ENCODE measurements around the gene NRDC.

Gene NRDC

GRCh38 chr1:51915951-51916350 is 37.4 kb upstream of the NRDC start:
- Histone ChIP-seq H3K4me2 (no peak overlapping the region), H3K4me3 (no peak overlapping the region), H3K9ac (no peak overlapping the region), H3K4me1 (0 out of 20 replicates have a peak, but pooled peaks cover 0 to 6% (median 0%) of the 10 kb centered on the region in 10 experiments), H3K27me3 (no peaks in the 10 kb centered on the region), H4K20me1 (no peaks in the 10 kb centered on the region; a peak in 2 of 22 replicates), H3K36me3 (no peaks in the 10 kb centered on the region), H3K27ac (no peak overlapping the region), H3K9me3 (replicated peaks in 1 of 11) (peaks cover 0 to 8% (median 0%) of the 10 kb centered on the region in 11 experiments; a peak in 1 of 22 replicates)
- no peak for TF ChIP-seq Cebpa-rat (IDR thresholded peaks at IDR 0.05)

- no peaks in the 10 kb centered on the region for H3K36me3 ChIP-seq
- no peak for TF ChIP-seq Cebpa-rat (IDR thresholded peaks at IDR 0.05)
- H3K27me3 ChIP-seq: no peaks in the 10 kb centered on the region
- H3K4me3 ChIP-seq: no peak overlapping the region
- H4K20me1 ChIP-seq: no peaks in the 10 kb centered on the region
- no peak overlapping the region for H3K27ac ChIP-seq
- no peak overlapping the region for H3K4me2 ChIP-seq
- peaks cover 4 to 12% (median 10%) of the 10 kb centered on the region in 10 experiments; a peak in 18 of 20 replicates for H3K4me1 ChIP-seq
- H3K9ac ChIP-seq: no peak overlapping the region
- H3K9me3 ChIP-seq (replicated peaks in 1 of 11): peaks cover 0 to 8% (median 0%) of the 10 kb centered on the region in 11 experiments; a peak in 1 of 22 replicates
Measured at GRCh38 chr1:51912881-51913280, 34.4 kb upstream of the NRDC start.

- Histone ChIP-seq H3K27me3 (no peaks in the 10 kb centered on the region), H3K27ac (no peak overlapping the region), H4K20me1 (no peaks in the 10 kb centered on the region), H3K9ac (no peak overlapping the region), H3K4me3 (no peak overlapping the region), H3K36me3 (no peaks in the 10 kb centered on the region), H3K4me1 (peaks cover 14 to 23% (median 21%) of the 10 kb centered on the region in 10 experiments), H3K9me3 (replicated peaks in 1 of 11) (peaks cover 4 to 25% (median 15%) of the 10 kb centered on the region in 11 experiments; a peak in 17 of 22 replicates), H3K4me2 (no peak overlapping the region)
- TF ChIP-seq Cebpa-rat (IDR thresholded peaks at IDR 0.05): no peak
Measured at GRCh38 chr1:51910221-51911000, 31.9 kb upstream of the NRDC start.

- Histone ChIP-seq H3K9ac (no peak overlapping the region), H3K9me3 (replicated peaks in 1 of 11) (peaks cover 4 to 21% (median 15%) of the 10 kb centered on the region in 11 experiments; a peak in 17 of 22 replicates), H3K4me2 (peak overlapping the region in 10 of 11 experiments; percentile 8 to 59 (median 40); a peak in 17 of 22 replicates), H3K36me3 (no peaks in the 10 kb centered on the region), H4K20me1 (no peaks in the 10 kb centered on the region), H3K4me1 (peaks cover 14 to 23% (median 21%) of the 10 kb centered on the region in 10 experiments), H3K27me3 (no peaks in the 10 kb centered on the region), H3K27ac (no peak overlapping the region), H3K4me3 (no peak overlapping the region)
- no peak for TF ChIP-seq Cebpa-rat (IDR thresholded peaks at IDR 0.05)
Measured at GRCh38 chr1:51908499-51908898, 30.0 kb upstream of the NRDC start.

GRCh38 chr1:51907079-51907702 is 28.7 kb upstream of the NRDC start:
- H3K4me2 ChIP-seq: peak overlapping the region; percentile 8 to 66 (median 43); a peak in 18 of 22 replicates
- no peaks in the 10 kb centered on the region for H3K27me3 ChIP-seq
- 0 out of 22 replicates have a peak overlapping the region, but pooled peaks of 1 of the 11 experiments have one; percentile 4 for H3K9ac ChIP-seq
- peaks cover 4 to 18% (median 15%) of the 10 kb centered on the region in 11 experiments; a peak in 17 of 22 replicates for H3K9me3 ChIP-seq (replicated peaks in 1 of 11)
- H3K4me1 ChIP-seq: peaks cover 14 to 23% (median 21%) of the 10 kb centered on the region in 10 experiments
- TF ChIP-seq Cebpa-rat (IDR thresholded peaks at IDR 0.05): peak in 4 of 11 experiments; percentile 11 to 53 (median 30); a peak in 5 of 22 replicates
- no peaks in the 10 kb centered on the region for H4K20me1 ChIP-seq
- H3K36me3 ChIP-seq: no peaks in the 10 kb centered on the region
- H3K4me3 ChIP-seq: no peak overlapping the region
- peak overlapping the region in 3 of 11 experiments; percentile 10 to 37 (median 23); a peak in 3 of 22 replicates for H3K27ac ChIP-seq

GRCh38 chr1:51906306-51907078 is 28.0 kb upstream of the NRDC start:
- no peaks in the 10 kb centered on the region for H3K27me3 ChIP-seq
- H3K27ac ChIP-seq: peak overlapping the region in 3 of 11 experiments; percentile 10 to 37 (median 23); a peak in 3 of 22 replicates
- peaks cover 14 to 23% (median 21%) of the 10 kb centered on the region in 10 experiments for H3K4me1 ChIP-seq
- H4K20me1 ChIP-seq: no peaks in the 10 kb centered on the region
- peak overlapping the region in 10 of 11 experiments; percentile 16 to 66 (median 45); a peak in 15 of 22 replicates for H3K4me2 ChIP-seq
- H3K36me3 ChIP-seq: no peaks in the 10 kb centered on the region
- H3K9me3 ChIP-seq (replicated peaks in 1 of 11): peaks cover 4 to 18% (median 15%) of the 10 kb centered on the region in 11 experiments; a peak in 17 of 22 replicates
- H3K4me3 ChIP-seq: no peak overlapping the region
- H3K9ac ChIP-seq: no peak overlapping the region
- no peak for TF ChIP-seq Cebpa-rat (IDR thresholded peaks at IDR 0.05)

- Histone ChIP-seq H3K4me1 (peaks cover 6 to 8% (median 7%) of the 10 kb centered on the region in 10 experiments), H3K27ac (no peak overlapping the region), H3K4me2 (no peak overlapping the region), H3K4me3 (no peak overlapping the region), H3K27me3 (no peaks in the 10 kb centered on the region), H3K9ac (no peak overlapping the region), H3K36me3 (no peaks in the 10 kb centered on the region), H3K9me3 (replicated peaks in 1 of 11) (peaks cover 4 to 18% (median 15%) of the 10 kb centered on the region in 11 experiments; a peak in 17 of 22 replicates), H4K20me1 (no peaks in the 10 kb centered on the region)
- TF ChIP-seq Cebpa-rat (IDR thresholded peaks at IDR 0.05): no peak
Measured at GRCh38 chr1:51902456-51902855, 23.9 kb upstream of the NRDC start.

- Histone ChIP-seq H3K36me3 (no peaks in the 10 kb centered on the region), H3K9ac (no peak overlapping the region), H3K4me2 (no peak overlapping the region), H3K27ac (no peak overlapping the region), H3K27me3 (no peaks in the 10 kb centered on the region), H3K9me3 (replicated peaks in 1 of 11) (peaks cover under 1 to 8% (median 5%) of the 10 kb centered on the region in 11 experiments; a peak in 17 of 22 replicates), H3K4me3 (no peak overlapping the region), H3K4me1 (no peaks in the 10 kb centered on the region), H4K20me1 (no peaks in the 10 kb centered on the region)
- TF ChIP-seq Cebpa-rat (IDR thresholded peaks at IDR 0.05): no peak
Measured at GRCh38 chr1:51901151-51901550, 22.6 kb upstream of the NRDC start.

All from BLaER1 treated with 17β-estradiol and CSF1 and Interleukin-3, amounts not matched to agents 10 nM and 100 nM (cell line).